Renal pelvis (tissue), 12 donors: ENCODE measurements around the gene CSN1S1. TPM values are rescaled to one million over a fixed set of nuclear protein-coding genes. Genes with fewer than 3 reads are reported as not detected.
"Not testable (repeated sequence)": the region's sequence is repeated elsewhere in the genome, so short reads cannot be mapped to it uniquely, and the experiment has no call there.

ENCODE experiments used
- DNase-seq: peaks from one replicate; pipeline ENCODE4 v3.0.0-alpha.2; 2013
- long read RNA-seq, 16 experiments: transcript quantifications; one replicate each; lab custom pipeline, GENCODE V29; 2026
- polyA plus RNA-seq, 3 donors: library from polyadenylated mRNA; unstranded; fragments of 120-200 nt; gene quantifications; one replicate each; pipeline ENCODE4 v1.2.1, GENCODE V29; 2013; ENCODE audit not compliant: insufficient read length in 3 of 3

CSN1S1 gene
- not detected for polyA plus RNA-seq
- long read RNA-seq, donor 1: 0 reads
- long read RNA-seq, donor 2: 0 reads
- long read RNA-seq, donor 3: 0 reads
- long read RNA-seq, donor 4, partial matches to known transcripts: 0 of 8 reads
- long read RNA-seq, donor 4, other reads (novel, unspliced or antisense): 8 of 8 reads
- long read RNA-seq, donor 5: 0 reads
- long read RNA-seq, donor 6: 0 reads
- long read RNA-seq, donor 7: 0 reads
- long read RNA-seq, donor 8: 0 reads
- long read RNA-seq, donor 9: 0 reads
- long read RNA-seq, donor 10: 0 reads
- long read RNA-seq, donor 11: 0 reads
- long read RNA-seq, donor 12: 0 reads
- long read RNA-seq, donor 13: 0 reads
- long read RNA-seq, donor 14: 0 reads
- long read RNA-seq, donor 15: 0 reads
- long read RNA-seq, donor 16: 0 reads

DNA sequence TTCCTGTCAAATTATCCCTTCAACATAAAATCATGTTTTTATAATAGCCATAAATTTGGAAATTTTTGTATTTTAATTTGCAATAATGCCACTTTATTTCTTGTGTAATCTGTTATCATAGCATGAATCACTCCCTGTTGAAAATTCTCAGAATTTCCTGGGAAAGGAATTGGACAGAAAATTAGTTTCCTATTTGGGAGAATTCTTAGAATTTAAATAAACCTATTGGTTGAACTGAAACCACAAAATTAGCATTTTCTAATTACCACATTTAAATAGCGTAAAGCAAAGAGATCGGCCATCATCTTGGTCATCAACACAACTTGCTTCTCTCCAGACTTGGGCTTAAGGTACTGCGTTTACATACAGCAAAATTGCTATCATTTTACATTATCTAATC is at the start of gene CSN1S1:
Gene CSN1S1 (plus strand): TSS at position 301 of the 400 bp plus-strand sequence. CDS start 1,488 bp downstream, outside the sequence.
- no peak for DNase-seq

DNA sequence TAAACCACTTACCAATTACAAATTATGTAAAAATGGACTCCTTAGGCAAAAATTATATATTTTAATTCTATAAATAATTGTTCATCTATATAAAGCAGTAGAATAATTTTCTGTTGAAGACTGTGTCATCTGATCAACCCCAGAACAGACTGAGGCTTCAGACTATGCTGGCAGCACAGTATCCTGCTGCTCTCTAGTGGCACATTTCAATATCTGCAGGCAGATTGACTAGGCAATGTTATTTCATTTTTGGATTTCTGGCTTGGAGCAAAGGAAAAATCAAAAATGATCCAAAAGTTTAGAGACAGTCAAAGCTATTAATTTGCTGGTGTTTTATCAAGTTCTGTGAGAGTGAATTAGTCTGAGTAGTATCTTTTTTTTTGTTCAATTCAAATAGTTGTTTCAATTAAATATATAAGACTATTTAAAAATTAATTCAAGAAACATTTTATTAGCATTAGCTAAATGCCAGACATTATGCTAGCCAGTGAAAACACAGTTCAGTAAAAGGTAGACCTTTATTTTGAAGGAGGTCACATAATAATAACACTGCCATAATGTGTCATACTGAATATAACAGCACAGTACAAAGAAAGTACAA is 49.6 kb upstream of the CSN1S1 start:
- DNase-seq: no peak

- DNase-seq: no peak
Measured at GRCh38 chr4:69882150-69882549, 48.7 kb upstream of the CSN1S1 start.

- DNase-seq: no peak
Measured at GRCh38 chr4:69888336-69888735, 42.5 kb upstream of the CSN1S1 start.

GRCh38 chr4:69894186-69894585 is 36.7 kb upstream of the CSN1S1 start:
- no peak for DNase-seq

DNA sequence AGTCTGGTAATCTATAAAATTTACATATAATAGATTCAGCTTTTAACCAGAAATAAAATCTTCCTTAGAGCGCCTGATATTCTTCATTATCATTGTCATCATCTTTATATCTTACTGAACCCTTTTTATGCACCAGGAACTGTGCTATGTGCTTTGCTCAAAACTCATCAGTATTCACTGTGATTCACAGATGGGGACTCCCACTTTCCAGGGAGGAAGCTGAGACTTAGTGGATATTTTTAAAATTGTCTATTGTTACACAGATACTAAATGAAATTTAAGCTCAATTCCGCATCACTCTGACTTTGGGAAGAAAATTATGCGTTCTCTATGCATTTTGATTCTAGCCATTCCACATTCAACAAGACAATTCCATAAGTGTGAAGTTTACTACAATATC is 36.1 kb upstream of the CSN1S1 start:
- DNase-seq: no peak

DNA sequence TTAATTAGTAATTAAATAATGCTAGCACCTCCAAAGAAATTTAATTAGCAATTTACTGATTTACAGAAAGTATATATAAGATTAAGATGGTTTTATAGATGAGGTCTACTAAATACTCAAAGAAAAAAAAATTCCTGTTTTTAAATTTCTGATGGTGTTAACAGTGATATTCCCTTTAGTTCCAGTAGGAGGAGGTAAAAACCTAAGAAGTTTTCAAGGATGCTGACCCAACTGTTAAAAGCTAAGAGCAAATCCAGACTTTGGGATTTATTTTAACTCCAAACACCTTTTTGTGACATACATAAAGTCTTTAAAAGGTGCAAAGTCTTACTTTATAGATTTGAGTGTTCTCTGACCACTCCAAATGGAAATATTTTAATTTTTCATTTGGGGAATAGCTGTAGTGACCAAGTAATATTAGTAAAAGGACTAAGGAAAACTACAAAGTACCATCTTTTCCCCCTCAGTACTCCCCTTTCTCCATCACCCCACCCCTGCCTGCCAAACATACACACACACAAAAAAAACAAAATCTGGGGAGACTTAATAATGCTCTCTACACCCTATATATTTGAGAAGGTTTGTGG is 34.2 kb upstream of the CSN1S1 start:
- DNase-seq: no peak

GRCh38 chr4:69907151-69907550 is 23.7 kb upstream of the CSN1S1 start:
- DNase-seq: no peak

DNA sequence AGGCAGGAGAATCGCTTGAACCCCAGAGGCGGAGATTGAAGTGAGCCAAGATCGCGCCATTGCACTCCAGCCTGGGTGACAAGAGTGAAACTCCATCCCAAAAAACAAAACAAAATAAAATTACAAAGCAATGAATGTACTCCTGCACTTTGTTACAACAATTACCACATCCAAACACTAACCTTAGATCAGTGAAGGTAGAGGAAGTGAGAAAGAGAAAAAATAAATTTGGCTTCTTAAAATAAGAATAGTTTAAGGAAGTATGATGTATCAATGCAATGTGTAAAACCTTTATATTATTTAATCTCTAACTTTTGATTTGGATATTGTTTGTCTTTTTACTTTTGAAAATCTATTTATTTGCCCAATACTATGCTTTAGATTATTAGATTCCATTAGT is 21.7 kb upstream of the CSN1S1 start:
- no peak for DNase-seq

GRCh38 chr4:69910016-69910782 is 20.7 kb upstream of the CSN1S1 start:
- no peak for DNase-seq

DNA sequence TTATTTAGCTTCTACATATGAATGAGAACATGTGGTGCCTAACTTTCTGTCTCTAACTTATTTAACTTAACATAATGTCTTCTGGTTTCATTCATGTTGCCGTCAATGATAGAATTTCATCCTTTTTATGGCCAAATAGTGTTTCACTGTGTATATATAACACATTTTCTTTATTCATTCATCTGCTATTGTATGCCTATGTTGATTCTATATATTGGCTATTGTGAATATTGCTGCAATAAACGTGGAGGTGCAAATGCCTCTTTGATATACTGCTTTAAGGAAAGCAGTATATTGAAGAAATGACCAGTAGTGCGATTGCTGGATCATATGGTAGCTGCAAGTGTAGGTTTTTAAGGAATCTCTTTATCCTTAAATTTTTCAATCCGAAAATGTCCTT is 10.0 kb upstream of the CSN1S1 start:
- DNase-seq: no peak

DNA sequence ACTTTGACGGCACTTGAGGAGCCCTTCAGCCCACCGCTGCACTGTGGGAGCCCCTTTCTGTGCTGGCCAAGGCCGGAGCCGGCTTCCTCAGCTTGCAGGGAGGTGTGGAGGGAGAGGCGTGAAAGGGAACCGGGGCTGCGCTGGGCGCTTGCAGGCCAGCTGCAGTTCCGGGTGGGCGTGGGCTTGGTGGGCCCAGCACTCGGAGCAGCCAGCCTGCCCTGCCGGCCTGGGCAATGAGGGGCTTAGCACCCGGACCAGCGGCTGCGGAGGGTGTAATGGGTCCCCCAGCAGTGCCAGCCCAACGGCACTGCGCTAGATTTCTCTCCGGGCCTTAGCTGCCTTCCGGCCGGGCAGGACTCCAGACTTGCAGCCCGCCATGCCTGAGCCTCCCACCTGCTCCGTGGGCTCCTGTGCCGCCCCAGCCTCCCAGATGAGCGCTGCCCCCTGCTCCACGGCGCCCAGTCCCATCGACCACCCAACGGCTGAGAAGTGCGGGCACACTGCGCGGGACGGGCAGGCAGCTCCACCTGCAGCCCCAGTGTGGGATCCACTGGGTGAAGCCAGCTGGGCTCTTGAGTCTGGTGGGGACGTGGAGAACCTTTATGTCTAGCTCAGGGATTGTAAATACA is 7.0 kb upstream of the CSN1S1 start:
- DNase-seq: not testable (repeated sequence)

DNA sequence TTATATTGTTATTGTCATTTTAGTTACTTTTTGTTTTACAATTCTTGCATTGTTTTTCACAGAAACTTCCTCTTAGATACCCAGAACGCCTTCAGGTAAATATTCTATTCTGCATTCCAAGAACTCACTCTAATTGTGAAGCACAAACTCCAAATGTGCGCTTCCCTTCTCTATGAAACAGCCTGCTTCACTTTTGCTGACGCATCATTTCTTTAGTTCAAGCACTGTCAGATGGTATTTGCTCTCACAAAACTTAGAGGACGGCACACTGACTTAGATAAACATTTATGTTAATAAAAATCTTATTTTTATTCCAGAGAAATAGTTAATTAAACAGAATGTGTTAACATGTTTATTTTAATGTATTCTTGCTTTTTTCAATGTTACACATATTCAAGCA is 3.3 kb downstream of the CSN1S1 start:
- no peak for DNase-seq

DNA sequence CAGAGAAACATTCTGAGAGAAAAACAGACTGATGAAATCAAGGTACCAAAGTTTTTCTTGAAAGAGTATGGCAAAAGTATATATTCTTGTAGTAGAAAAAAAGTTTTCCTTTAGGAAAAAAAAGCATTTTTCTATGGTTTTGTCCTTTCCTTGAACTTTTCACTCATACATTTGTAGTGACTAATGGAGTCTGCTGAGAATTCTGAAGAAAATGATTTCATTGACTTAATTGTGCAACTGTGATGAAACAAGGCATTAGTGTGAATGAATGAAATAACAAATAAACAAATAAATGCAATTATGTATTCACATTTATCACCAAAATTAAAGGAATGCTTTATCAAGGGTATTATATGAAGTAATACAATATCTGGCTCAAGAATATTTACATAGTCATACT is 5.7 kb downstream of the CSN1S1 start:
- DNase-seq: no peak

- no peak for DNase-seq
Measured at GRCh38 chr4:69951602-69952001, 20.7 kb downstream of the CSN1S1 start.

DNA sequence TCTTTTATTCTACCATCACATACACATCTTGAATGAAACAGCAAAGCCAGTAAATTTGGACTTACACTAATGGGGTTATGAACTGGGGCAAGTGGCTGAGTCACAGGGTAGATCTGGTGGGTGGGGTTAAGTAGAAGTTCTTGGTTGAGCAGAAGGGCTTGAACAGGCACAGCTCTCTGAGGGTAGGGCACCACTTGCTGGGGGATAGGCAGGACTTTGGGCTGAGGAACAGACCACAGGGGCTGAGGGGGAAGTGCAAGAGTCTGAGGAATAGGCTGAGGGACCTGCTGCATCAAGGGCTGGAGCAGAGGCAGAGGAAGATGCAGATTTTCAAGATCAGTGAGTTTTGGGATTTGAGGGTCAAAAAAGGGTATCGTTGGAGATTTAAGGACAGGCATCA is 26.3 kb downstream of the CSN1S1 start:
- no peak for DNase-seq

DNA sequence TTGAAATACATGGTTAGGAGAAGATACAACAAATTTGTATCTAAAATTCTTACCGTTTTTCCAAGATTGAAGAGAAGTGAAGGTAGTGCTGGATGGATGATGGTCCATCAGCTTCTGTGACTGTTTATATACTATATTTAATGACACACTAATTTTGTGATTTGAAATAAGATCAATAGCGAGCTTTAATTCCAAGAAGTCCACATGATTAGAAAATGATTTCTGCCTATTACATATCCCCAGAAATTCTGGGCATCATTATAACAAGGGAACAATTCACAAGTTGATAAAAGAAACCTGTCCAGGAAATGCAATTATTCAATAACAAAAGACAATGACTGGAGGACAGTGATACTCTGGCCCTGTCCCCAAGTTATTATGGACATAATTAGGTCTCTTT is 34.8 kb downstream of the CSN1S1 start, which contains the start of gene CSN2:
Gene CSN2 (minus strand): TSS at position 101 of the 400 bp plus-strand sequence. CDS start 4,733 bp downstream, outside the sequence.
- no peak for DNase-seq

- no peak for DNase-seq
Measured at GRCh38 chr4:69970071-69970470, 39.2 kb downstream of the CSN1S1 start.

- no peak for DNase-seq
Measured at GRCh38 chr4:69974631-69975030, 43.8 kb downstream of the CSN1S1 start.

DNA sequence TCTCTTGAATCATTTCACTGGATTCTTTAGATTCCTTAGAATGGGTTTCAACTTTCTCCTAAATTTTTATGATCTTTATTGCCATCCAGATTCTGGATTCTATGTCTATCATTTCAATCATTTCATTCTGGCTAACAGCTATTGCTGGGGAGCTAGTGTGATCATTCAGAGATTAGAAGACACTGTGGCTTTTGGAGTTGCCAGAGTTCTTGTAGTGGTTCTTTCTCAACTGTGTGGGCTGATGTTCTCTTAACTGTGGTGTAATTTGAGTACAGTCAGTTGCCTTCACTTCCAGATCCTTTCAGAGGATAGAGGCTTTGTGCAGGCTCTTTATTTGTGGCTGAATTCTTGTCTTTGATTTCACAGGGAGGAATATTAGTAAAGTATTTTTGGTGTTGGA is 46.7 kb downstream of the CSN1S1 start:
- no peak for DNase-seq

GRCh38 chr4:69984030-69984443 is 53.2 kb downstream of the CSN1S1 start:
- DNase-seq: peak; percentile 19

DNA sequence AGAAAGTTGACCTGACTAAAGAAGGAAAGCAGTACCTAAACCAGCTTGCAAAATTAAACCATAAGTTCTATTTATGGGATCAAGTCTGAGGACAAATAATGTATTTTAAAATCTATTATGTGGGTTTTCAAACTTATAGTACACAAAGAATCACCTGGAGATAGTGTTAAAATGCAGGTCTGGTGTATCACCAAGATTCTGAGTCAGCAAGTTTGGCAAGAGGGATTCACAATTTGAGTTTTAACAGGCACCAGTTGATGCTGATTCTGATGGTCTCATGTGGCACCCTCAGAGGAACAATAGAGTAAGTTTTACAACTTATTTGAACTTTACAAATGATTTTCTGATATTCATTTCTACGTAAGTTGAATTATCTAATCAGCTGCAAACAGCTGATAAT is 55.8 kb downstream of the CSN1S1 start:
- DNase-seq: no peak
